Upper lobe of left lung (tissue), 6 donors: ENCODE measurements around the gene NPR2. TPM values are rescaled to one million over a fixed set of nuclear protein-coding genes. Genes with fewer than 3 reads are reported as not detected.

ENCODE experiments used
- ATAC-seq, 2 donors: fragments of 200-7000 bp; cut with Tn5 transposase; one replicate each; pipeline ENCODE4 v1.9.1; 2022; ENCODE audit warnings: mild to moderate bottlenecking in 2 of 2, moderate library complexity in 2 of 2; ENCODE audit not compliant: low FRiP score in 2 of 2
- DNase-seq, 2 donors: peaks; one replicate each; pipeline ENCODE4 v3.0.0-alpha.2; 2019 to 2020
- H3K27ac ChIP-seq, 4 donors: fragments of 200-600 bp; sonication (generic); one replicate each; pipeline ENCODE4 v1.5.1; 2016 to 2019
- H3K27me3 ChIP-seq, 4 donors: fragments of 200-600 bp; sonication (generic); one replicate each; pipeline ENCODE4 v1.5.1; 2017 to 2019
- H3K36me3 ChIP-seq, 4 donors: fragments of 200-600 bp; sonication (generic); one replicate each; pipeline ENCODE4 v1.5.1; 2016 to 2019
- H3K4me1 ChIP-seq, 4 donors: fragments of 200-600 bp; sonication (generic); one replicate each; pipeline ENCODE4 v1.5.1; 2018 to 2019
- H3K4me3 ChIP-seq, 4 donors: fragments of 200-600 bp; sonication (generic); one replicate each; pipeline ENCODE4 v1.5.1; 2017 to 2019; ENCODE audit warnings: mild to moderate bottlenecking in 2 of 4, moderate library complexity in 1 of 4
- H3K9me3 ChIP-seq, 4 donors: fragments of 200-600 bp; sonication (generic); one replicate each; pipeline ENCODE4 v1.5.1; 2018 to 2019
- CTCF ChIP-seq, 6 experiments: fragments of 450-650 bp in 4 of 6; fragments of 200-600 bp in 2 of 6; sonication (generic) in 2 of 6; IDR thresholded peaks; one replicate each; pipeline ENCODE4 v1.5.1; 2016 to 2019; ENCODE audit warnings: antibody characterized with exemption in 6 of 6
- EP300 ChIP-seq, 4 donors: sonication (generic); formaldehyde crosslinking; IDR thresholded peaks; one replicate each; pipeline ENCODE4 v1.5.1; 2017; ENCODE audit warnings: antibody characterized with exemption in 4 of 4, control low read depth in 2 of 4
- POLR2A ChIP-seq, 4 donors: fragments of 450-650 bp; IDR thresholded peaks; one replicate each; pipeline ENCODE4 v1.5.1; 2016 to 2017; ENCODE audit warnings: antibody characterized with exemption in 4 of 4, mild to moderate bottlenecking in 2 of 4
- POLR2AphosphoS5 ChIP-seq, 2 donors: sonication (generic); formaldehyde crosslinking; IDR thresholded peaks; one replicate each; pipeline ENCODE4 v1.5.1; 2017; ENCODE audit warnings: antibody characterized with exemption in 2 of 2
- WGBS, 2 donors: methylation state at CpG; one replicate each; pipeline ENCODE4 v1.1.5; 2017 to 2018; 5-methylcytosine and 5-hydroxymethylcytosine counted together
- total RNA-seq, 6 donors: library from RNA; depleted of rRNA in 4 of 6; stranded (reverse); fragments of >200 nt in 4 of 6; gene quantifications; one replicate each; pipeline versions ENCODE4 v1.1.0 to v1.2.1, GENCODE V29; 2016 to 2021
- donor health status: DM: no; HTN: no; CAD: no; lungs with moderate emphysema.
- donor health status: DM: no; HTN: yes; CAD: no; lungs with severe emphysema.

Gene NPR2
- total RNA-seq, 6 donors from 2014 or later = 8.3 to 46.1 (median 13.1) TPM

- Histone ChIP-seq H3K9me3 (no peaks in the 10 kb centered on the region), H3K36me3 (no peaks in the 10 kb centered on the region), H3K4me3 (no peak overlapping the region), H3K27me3 (no peaks in the 10 kb centered on the region), H3K4me1 (peaks cover 29 to 46% (median 36%) of the 10 kb centered on the region in 4 donors), H3K27ac (peak overlapping the region in 1 of 4 donors; percentile 60)
- TF ChIP-seq CTCF (IDR thresholded peaks at IDR 0.05) = peak in 3 of 6 experiments; percentile 14 to 21 (median 20)
- no peak for TF ChIP-seq EP300 (IDR thresholded peaks at IDR 0.05)
- ATAC-seq (peak in 1 of 2 donors; percentile 54), DNase-seq (peak; percentile 49 to 59)
- 97 to 100% methylated on average over 1 to 3 of the region's 3 CpGs for WGBS, 2 donors
Measured at GRCh38 chr9:35835216-35835632, 43.8 kb downstream of the NPR2 start.

- DNase-seq (no peak), ATAC-seq (no peak)
- Histone ChIP-seq H3K27me3 (no peaks in the 10 kb centered on the region), H3K36me3 (no peaks in the 10 kb centered on the region), H3K9me3 (no peaks in the 10 kb centered on the region), H3K4me1 (peaks cover 23 to 40% (median 31%) of the 10 kb centered on the region in 4 donors), H3K27ac (peak overlapping the region in 1 of 4 donors; percentile 23), H3K4me3 (no peak overlapping the region)
- WGBS, 2 donors = 71 to 73% methylated on average over 2 of the region's 2 CpGs
- no peak for TF ChIP-seq CTCF (IDR thresholded peaks at IDR 0.05)
- TF ChIP-seq EP300 (IDR thresholded peaks at IDR 0.05) = no peak
- TF ChIP-seq POLR2AphosphoS5 (IDR thresholded peaks at IDR 0.05) = no peak
- TF ChIP-seq POLR2A (IDR thresholded peaks at IDR 0.05) = no peak
Measured at GRCh38 chr9:35835766-35836165, 44.4 kb downstream of the NPR2 start.

GRCh38 chr9:35836595-35836994 lies 45.2 kb downstream of the NPR2 start:
- no peaks in the 10 kb centered on the region for H3K27me3 ChIP-seq
- H3K36me3 ChIP-seq = no peaks in the 10 kb centered on the region
- peak overlapping the region in 1 of 4 donors; percentile 23 for H3K27ac ChIP-seq
- no peak overlapping the region for H3K4me3 ChIP-seq
- WGBS, 2 donors = 91 to 96% methylated on average over 5 of the region's 5 CpGs
- TF ChIP-seq EP300 (IDR thresholded peaks at IDR 0.05) = no peak
- ATAC-seq (no peak), DNase-seq (no peak)
- peaks cover 19 to 39% (median 29%) of the 10 kb centered on the region in 4 donors for H3K4me1 ChIP-seq
- no peaks in the 10 kb centered on the region for H3K9me3 ChIP-seq

- ATAC-seq = no peak
- peaks cover 12 to 33% (median 21%) of the 10 kb centered on the region in 4 donors for H3K4me1 ChIP-seq
- H3K4me3 ChIP-seq = no peak overlapping the region
- TF ChIP-seq POLR2AphosphoS5 (IDR thresholded peaks at IDR 0.05) (no peak), CTCF (IDR thresholded peaks at IDR 0.05) (no peak), EP300 (IDR thresholded peaks at IDR 0.05) (no peak), POLR2A (IDR thresholded peaks at IDR 0.05) (no peak)
- no peak for DNase-seq
- H3K27me3 ChIP-seq = no peaks in the 10 kb centered on the region
- no peaks in the 10 kb centered on the region for H3K36me3 ChIP-seq
- no peaks in the 10 kb centered on the region for H3K9me3 ChIP-seq
- no peak overlapping the region for H3K27ac ChIP-seq
- WGBS, 2 donors = 84 to 87% methylated on average over 5 of the region's 5 CpGs
Measured at GRCh38 chr9:35839926-35840325, 48.5 kb downstream of the NPR2 start.

GRCh38 chr9:35840881-35841644 lies 49.7 kb downstream of the NPR2 start:
- H3K27me3 ChIP-seq = no peaks in the 10 kb centered on the region
- H3K27ac ChIP-seq = no peak overlapping the region
- TF ChIP-seq POLR2A (IDR thresholded peaks at IDR 0.05) = no peak
- no peak for TF ChIP-seq POLR2AphosphoS5 (IDR thresholded peaks at IDR 0.05)
- TF ChIP-seq EP300 (IDR thresholded peaks at IDR 0.05) = no peak
- TF ChIP-seq CTCF (IDR thresholded peaks at IDR 0.05) = no peak
- ATAC-seq (no peak), DNase-seq (peak in 1 of 2 donors; percentile 58)
- H3K4me3 ChIP-seq = no peak overlapping the region
- no peaks in the 10 kb centered on the region for H3K9me3 ChIP-seq
- WGBS, 2 donors = 93 to 97% methylated on average over 12 to 15 of the region's 15 CpGs
- H3K36me3 ChIP-seq = no peaks in the 10 kb centered on the region
- peaks cover 23 to 36% (median 26%) of the 10 kb centered on the region in 4 donors for H3K4me1 ChIP-seq
